NCI-H2171 treated with DMSO at 0.1 percent for 48 hours (cell line): ENCODE data around the gene DBET.
"Not testable (repeated sequence)": the region's sequence is repeated elsewhere in the genome, so short reads cannot be mapped to it uniquely, and the experiment has no call there.

ENCODE experiments used
- DNase-seq: peaks from one replicate; lab custom pipeline; 2025; lab: John Stamatoyannopoulos, UW

Gene DBET

DNA sequence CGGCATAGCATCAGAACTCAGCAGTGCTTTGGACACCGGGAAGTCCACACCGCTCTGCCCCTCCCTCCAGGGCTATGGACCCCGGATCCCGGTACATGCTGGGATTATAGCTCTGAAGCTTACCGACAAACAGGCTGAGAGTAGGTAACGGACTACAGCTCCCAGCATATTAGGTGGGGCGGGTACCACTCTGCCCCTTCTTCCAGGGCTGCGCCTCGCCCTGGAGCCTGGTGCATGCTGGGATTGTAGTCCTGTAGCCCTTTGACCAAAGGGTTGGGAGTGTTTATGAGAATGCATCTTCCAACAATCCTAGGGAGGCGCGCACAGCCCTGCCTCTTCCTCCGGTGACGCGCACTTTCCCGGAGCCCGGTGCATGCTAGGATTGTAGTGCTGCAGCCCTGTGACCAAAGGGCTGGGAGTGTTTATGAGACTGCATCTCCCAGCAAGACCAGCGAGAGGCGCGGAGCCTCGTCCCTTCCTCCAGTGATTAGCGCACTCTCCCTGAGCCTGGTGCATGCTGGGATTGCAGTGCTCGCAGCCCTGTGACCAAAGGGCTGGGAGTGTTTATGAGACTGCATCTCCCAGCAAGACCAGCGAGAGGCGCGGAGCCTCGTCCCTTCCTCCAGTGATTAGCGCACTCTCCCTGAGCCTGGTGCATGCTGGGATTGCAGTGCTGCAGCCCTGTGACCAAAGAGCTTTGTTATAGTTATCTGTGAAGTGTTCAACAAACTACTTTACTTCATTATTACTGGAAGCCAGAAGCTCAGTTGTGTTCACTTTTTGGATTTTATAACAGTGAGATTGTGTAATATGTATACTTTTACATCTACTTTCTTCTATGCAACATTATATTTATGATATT lies 14.7 kb upstream of the DBET start:
- DNase-seq: not testable (repeated sequence)

DNA sequence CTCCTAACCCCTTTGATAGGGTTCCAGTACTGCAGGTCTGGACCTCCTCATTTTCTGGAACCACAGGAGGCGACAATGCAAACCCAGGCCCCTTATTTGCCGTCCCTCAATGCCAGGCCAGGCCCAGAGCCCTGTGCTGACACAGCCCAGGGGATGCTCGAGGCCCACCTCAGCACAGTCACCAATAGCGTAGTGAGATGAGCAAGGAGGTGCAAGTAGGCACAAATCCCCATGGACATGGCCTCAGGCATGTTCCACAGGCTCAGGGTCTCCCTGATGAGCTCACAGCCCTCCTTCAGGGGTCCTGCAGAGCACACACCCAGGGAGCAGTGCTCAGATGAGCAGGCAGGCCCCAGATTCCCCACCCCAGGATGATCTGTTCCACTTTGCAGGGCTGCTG lies 5.3 kb upstream of the DBET start:
- DNase-seq: not testable (repeated sequence)

DNA sequence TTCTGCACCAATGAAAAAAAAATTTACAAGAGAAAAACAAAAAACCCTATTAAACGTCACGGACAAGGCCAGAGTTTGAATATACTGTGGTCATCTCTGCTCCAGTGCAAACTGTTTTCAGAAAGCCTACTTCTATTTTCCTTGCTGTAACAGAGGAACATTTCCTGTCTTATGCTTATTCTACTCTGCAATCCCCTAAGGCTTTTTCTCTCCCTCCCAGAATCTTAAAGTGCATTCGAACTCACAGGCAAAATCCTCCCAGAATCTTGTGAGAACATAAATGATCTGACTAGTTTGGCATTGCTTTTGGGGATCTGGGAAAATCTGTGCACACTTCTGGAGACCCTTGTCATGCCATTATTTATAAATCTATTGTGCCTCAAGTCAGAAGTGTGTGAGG lies 503 bp downstream of the DBET start:
- not testable (repeated sequence) for DNase-seq

DNA sequence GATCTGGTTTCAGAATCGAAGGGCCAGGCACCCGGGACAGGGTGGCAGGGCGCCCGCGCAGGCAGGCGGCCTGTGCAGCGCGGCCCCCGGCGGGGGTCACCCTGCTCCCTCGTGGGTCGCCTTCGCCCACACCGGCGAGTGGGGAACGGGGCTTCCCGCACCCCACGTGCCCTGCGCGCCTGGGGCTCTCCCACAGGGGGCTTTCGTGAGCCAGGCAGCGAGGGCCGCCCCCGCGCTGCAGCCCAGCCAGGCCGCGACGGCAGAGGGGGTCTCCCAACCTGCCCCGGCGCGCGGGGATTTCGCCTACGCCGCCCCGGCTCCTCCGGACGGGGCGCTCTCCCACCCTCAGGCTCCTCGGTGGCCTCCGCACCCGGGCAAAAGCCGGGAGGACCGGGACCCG lies 4.0 kb downstream of the DBET start:
- not testable (repeated sequence) for DNase-seq

DNA sequence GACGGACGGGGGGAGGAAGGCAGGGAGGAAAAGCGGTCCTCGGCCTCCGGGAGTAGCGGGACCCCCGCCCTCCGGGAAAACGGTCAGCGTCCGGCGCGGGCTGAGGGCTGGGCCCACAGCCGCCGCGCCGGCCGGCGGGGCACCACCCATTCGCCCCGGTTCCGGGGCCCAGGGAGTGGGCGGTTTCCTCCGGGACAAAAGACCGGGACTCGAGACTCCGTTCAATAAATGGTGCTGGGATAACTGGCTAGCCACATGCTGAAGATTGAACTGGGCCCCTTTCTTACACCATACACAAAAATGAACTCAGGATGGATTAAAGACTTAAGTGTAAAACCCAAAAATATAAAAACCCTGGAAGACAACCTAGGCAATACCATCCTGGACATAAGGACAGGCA lies 28.8 kb downstream of the DBET start:
- DNase-seq: not testable (repeated sequence)

DNA sequence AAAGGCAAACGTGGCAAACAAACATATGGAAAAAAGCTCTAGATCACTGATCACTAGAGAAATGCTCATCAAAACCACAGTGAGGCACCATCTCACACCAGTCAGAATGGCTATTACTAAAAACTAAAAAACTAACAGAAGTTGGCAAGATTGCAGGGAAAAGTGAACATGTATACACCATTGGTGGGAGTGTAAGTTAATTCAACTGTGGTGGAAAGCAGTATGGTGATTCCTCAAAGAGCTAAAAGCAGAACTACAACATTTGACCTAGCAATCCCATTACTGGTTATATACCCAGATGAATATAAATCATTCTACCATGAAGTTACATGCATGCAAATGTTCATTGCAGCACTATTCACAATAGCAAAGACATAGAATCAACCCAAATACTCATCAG lies 29.7 kb downstream of the DBET start:
- not testable (repeated sequence) for DNase-seq

DNA sequence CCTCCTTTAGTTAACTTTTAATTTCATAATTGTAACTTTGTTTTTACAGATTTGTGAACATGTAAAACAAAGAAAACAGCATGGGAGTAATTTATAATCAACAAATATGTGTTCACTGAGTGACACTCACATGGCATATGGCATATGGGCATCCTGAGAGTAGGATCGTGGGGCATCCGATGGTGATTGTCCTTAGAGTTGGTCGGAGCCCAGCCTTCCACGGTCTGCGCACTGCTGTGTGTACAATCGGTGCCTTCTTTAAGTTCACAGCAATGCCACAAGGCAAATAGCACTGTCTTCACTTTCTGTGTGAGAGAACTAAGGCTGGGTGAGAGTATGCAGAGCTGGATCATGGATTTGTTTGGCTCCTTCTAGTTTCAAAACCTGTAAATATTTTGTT lies 31.0 kb downstream of the DBET start:
- DNase-seq: not testable (repeated sequence)

DNA sequence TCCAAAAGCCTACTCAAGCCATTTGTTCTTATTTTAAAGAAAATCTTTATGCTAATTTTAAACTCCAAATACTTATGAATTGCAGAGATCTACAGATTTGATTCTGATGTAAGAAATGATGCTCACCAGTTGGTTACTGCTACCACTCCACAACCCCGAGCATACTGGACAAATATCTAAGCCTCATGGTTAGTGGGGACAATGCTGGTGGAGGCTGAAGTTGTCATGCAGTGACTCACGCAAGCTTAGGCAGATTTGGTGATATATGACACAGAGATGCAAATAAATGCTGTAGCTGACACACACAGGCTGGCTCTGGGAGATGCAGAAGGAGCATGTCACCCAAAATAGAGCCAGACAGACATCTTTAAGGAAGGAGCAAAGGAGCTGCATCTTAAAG lies 35.3 kb downstream of the DBET start:
- not testable (repeated sequence) for DNase-seq

DNA sequence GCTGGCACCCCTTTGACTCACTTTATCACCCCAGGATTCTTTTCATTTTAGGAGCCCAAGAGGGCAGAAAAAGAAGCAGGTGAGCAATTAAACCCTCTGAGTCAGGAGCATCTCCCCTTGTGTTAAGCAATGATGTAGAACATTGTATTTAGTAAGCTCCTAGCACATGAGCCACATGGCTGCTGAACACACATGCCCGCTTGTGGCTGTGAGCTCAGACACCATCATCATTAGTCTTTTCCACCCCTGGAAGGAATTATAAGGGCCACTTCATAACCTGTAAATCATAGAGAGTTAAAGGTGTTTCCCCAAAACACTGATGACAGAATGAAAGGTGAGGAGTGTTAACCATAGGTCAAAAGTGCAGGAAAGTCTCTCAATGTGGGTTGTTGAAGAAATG lies 37.2 kb downstream of the DBET start:
- DNase-seq: not testable (repeated sequence)

DNA sequence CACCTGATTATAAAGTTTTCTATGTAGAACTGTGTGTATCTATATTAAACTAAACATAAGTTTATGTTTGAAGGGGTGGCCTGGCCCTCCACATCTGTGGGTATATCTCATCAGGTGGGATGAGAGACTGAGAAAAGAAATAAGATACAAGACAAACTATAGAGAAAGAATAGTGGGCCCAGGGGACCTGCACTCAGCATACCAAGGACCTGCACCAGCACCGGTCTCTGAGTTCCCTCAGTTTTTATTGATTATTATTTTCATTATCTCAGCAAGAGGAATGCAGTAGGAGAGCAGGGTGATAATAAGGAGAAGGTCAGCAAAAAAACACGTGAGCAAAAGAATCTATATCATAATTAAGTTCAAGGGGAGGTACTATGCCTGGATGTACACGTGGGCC lies 41.9 kb downstream of the DBET start:
- DNase-seq: not testable (repeated sequence)

DNA sequence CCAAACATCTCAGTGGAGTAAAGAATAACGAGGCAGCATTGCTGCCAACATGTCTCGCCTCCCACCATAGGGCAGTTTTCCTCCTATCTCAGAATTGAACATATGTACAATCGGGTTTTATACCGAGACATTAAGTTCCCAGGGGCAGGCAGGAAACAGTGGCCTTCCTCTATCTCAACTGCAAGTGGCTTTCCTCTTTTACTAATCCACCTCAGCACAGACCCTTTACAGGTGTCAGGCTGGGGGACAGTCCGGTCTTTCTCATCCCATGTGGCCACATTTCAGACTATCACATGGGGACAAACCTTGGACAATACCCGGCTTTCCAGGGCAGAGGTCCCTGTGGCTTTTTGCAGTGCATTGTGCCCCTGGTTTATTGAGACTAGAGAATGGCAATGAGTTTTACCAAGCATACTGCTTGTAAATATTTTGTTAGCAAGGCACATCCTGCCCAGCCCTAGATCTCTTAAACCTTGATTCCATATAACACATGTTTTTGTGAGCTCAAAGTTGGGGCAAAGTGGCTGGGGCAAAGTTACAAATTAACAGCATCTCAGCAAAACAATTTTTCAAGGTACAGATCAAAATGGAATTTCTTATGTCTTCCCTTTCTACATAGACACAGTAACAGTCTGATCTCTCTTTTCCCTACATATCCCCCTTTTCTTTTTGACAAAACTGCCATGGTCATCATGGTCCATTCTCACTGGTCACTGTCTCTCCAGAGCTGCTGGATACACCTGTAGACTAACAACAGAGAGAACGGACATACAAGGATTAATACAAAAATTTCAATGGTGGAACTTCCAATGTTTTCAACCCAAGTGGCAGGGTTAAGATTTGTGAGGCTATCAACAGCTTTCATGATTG lies 42.5 kb downstream of the DBET start:
- DNase-seq: not testable (repeated sequence)

DNA sequence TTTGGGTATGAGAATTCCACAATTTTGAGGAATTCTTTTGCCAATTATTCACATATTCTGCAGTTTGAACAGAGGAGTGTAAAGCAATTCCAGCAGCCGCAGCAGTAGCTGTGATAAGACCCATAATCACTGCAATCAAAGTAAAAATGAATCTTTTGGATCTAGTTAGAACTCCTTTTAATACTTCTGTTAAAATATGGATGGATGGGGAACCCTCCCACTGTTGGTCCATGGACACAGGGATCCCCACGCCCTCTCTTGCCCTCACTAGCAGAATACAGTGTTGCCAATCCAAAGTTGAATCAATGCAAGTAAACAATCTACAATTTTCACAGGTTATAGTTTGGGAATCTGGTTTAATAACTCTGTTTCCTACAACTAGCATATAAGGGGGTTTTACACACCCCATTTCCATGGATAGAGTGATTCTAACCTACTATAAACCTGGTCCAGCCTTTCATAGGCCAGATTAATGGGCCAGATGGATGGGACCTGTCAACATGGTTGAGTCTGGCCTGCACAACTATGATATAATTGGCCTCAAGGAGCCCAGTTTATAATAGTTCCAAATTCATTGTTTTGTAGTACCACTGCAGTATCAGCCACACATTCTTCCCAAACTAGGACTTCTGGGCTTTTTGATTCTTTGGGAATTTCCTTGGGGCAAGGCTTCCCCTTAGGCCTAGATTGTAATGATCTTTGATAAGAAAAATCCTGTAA lies 43.6 kb downstream of the DBET start:
- DNase-seq: not testable (repeated sequence)

DNA sequence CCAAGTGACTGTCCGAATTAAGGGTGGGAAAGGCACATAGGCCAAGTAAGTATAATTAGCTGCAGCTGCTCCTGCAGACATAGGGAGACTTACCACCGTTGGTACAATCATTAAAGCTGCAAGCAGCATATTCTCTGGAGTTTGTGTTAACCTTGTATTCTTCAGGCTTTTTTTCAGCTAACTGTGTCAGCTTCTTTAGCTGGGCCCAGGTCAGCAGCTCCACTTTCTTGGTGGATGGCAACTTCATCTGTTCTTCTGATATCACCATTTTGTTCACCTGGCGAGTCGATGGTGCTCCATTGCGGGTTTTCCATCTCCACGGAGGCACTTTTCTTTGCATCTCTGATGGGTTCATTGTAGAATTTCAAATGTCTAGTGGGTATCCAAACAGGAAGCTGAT lies 44.5 kb downstream of the DBET start:
- DNase-seq: not testable (repeated sequence)

DNA sequence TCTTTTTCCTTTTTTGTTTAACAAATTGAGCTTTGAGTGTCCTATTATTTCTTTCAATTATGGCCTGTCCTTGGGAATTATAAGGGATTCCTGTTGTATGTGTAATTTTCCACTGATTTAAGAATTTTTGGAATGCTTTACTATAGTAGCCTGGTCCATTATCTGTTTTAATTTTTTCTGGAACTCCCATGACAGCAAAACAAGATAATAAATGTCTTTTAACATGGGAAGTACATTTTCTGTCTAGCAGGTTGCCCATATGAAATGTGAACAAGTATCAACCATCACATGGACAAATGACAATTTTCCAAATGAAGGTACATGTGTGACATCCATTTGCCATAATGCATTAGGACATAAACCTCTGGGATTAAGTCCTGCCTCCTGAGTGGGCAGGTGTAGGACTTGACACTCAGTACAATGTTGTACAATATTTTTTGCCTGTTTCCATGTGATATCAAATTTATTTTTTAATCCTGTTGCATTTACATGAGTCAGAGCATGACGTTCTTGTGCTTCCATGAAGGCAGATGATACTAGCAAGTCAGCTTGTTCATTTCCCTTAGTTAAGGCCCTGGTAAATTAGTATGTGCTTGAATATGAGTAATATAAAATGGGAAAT lies 45.2 kb downstream of the DBET start:
- not testable (repeated sequence) for DNase-seq

DNA sequence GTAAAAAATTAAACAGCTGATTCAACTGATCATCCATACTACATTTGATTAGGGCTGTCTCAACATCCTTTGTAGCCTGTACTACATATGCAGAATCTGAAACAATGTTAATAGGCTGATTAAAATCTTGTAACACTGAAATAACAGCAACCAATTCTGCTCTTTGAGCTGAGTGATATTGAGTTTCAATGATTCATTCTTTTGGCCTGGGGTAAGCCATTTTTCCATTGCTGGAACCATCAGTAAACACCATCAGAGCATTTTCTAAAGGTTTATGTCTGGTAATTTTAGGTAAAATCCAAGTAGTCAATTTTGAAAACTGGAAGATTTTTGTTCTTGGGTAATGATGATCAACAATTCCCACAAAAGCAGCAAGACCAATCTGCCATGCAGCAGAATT lies 45.7 kb downstream of the DBET start:
- not testable (repeated sequence) for DNase-seq

DNA sequence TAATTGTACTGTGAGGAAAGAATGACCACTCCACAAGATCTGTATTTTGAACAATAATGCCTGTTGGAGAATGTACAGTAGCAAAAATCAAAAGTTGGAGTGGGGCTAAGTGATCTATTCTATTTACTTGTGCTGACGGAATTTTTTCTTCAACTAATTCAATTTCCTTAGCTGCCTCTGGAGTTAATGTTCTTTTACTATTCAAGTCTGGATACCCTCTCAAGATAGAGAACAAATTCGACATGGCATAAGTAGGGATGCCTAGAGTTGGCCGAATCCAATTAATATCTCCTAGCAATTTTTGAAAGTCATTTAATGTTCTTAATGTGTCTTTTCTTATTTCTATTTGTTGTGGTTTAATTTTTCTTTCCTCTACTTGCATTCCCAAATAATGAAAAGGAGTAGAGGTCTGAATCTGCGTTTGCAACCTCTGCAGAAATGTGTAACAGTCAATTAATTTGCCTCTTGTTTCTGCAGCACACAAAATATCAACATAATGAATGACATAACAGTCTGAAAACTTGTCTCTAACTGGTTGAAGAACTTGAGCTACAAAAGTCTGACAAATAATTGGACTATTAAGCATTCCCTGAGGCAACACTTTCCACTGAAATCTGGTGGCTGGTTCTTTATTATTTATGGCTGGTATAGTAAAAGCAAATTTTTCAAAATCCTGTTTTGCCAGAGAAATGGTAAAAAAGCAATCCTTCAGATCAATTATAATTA lies 46.4 kb downstream of the DBET start:
- not testable (repeated sequence) for DNase-seq

DNA sequence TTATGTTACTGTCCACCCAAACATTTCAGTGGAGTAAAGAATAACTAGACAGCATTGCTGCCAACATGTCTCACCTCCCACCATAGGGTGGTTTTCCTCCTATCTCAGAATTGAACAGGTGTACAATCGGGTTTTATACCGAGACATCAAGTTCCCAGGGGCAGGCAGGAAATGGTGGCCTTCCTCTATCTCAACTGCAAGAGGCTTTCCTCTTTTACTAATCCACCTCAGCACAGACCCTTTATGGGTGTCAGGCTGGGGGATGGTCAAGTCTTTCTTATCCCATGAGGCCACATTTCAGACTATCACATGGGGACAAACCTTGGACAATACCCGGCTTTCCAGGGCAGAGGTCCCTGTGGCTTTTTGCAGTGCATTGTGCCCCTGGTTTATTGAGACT lies 48.6 kb downstream of the DBET start:
- not testable (repeated sequence) for DNase-seq

DNA sequence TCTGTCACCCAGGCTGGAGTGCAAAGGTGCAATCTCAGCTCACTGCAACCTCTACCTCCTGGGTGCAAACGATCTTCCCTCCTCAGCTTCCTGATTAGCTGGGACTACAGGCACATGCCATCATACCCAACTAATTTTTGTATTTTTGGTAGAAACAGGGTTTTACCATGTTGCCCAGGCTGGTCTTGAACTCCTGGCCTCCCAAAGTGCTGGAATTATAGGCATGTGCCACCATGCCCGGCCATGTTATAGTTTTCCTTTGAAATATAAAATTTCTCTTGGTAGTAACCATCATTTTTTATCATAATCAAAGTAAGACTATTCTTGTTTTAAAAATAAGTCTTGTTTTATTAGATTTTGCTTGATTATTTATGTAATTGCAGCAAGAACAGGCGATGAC lies 50.7 kb downstream of the DBET start:
- DNase-seq: not testable (repeated sequence)
